HTERT RPE-1 (cell line): ENCODE measurements around the gene RBM47.

Experiments used
- in situ Hi-C: fragments of 300-500 bp; cut with MboI; formaldehyde crosslinking; loops from 4 replicates; pipeline ENCODE4 v1.14.3; 2020; ENCODE audit warnings: low sequenced_read_pairs

RBM47 gene

GRCh38 chr4:40380647-40381046 is 249.0 kb downstream of the RBM47 start:
- in situ Hi-C loops: no loop called here

GRCh38 chr4:40379248-40379647 is 250.4 kb downstream of the RBM47 start:
- in situ Hi-C loops: no loop called here

- in situ Hi-C loops: no loop called here
Measured at GRCh38 chr4:40378619-40379018, 251.0 kb downstream of the RBM47 start.

- in situ Hi-C loops: no loop called here
Measured at GRCh38 chr4:40377512-40378365, 251.9 kb downstream of the RBM47 start.

- in situ Hi-C loops: no loop called here
Measured at GRCh38 chr4:40375620-40376019, 254.0 kb downstream of the RBM47 start.

GRCh38 chr4:40375095-40375494 is 254.6 kb downstream of the RBM47 start:
- in situ Hi-C loops: no loop called here

- in situ Hi-C loops: no loop called here
Measured at GRCh38 chr4:40373636-40374035, 256.0 kb downstream of the RBM47 start.
